K562 (cell line): ENCODE results near the gene GAD1. TPM values are rescaled to one million over a fixed set of nuclear protein-coding genes. Genes with fewer than 3 reads are reported as not detected.

Experiments used
- ARID2 ChIP-seq: fragments of 450-650 bp; IDR thresholded peaks from 2 replicates; pipeline ENCODE4 v1.6.1; 2017; ENCODE audit warnings: antibody characterized with exemption, mild to moderate bottlenecking
- BRD4 ChIP-seq: fragments of 200-600 bp; sonication (generic); IDR thresholded peaks from 2 replicates; pipeline ENCODE4 v1.6.1; 2017; ENCODE audit warnings: inconsistent platforms
- E4F1 ChIP-seq: fragments of 250-450 bp; sonication (Bioruptor Pico); IDR thresholded peaks from 2 replicates; pipeline ENCODE4 v1.5.0; 2021; ENCODE audit warnings: mild to moderate bottlenecking, borderline replicate concordance
- EGR1 ChIP-seq: fragments of 450-650 bp; conservative IDR thresholded peaks from 2 replicates; pipeline ENCODE4 v1.6.1; 2017; ENCODE audit warnings: mild to moderate bottlenecking
- EHMT2 ChIP-seq: fragments of 450-650 bp; IDR thresholded peaks from 2 replicates; pipeline ENCODE4 v1.6.1; 2018; ENCODE audit warnings: antibody characterized with exemption
- FOXO4 ChIP-seq: fragments of 450-650 bp; formaldehyde crosslinking; IDR thresholded peaks from 2 replicates; pipeline ENCODE4 v1.4.0; 2020; ENCODE audit warnings: mild to moderate bottlenecking, moderate library complexity
- KAT7 ChIP-seq: sonication (generic); formaldehyde crosslinking; IDR thresholded peaks from 2 replicates; pipeline ENCODE4 v1.8.0; 2022; ENCODE audit warnings: missing genetic modification reagents, mild to moderate bottlenecking, borderline replicate concordance
- KAT8 ChIP-seq: fragments of 450-650 bp; IDR thresholded peaks from 2 replicates; pipeline ENCODE4 v1.6.1; 2016; ENCODE audit warnings: low read depth, mild to moderate bottlenecking
- PCBP2 ChIP-seq: fragments of 200-400 bp; formaldehyde crosslinking; IDR thresholded peaks from 2 replicates; pipeline ENCODE4 v1.6.1; 2018; ENCODE audit warnings: low read length, low read depth, mild to moderate bottlenecking, moderate library complexity; ENCODE audit not compliant: poor library complexity, severe bottlenecking
- POU5F1 ChIP-seq: fragments of 150-350 bp; IDR thresholded peaks from 2 replicates; pipeline ENCODE4 v1.6.1; 2014; ENCODE audit warnings: borderline replicate concordance, low read length, low read depth, mild to moderate bottlenecking; ENCODE audit not compliant: partially characterized antibody
- REST ChIP-seq, 2 experiments: fragments of 450-650 bp; formaldehyde crosslinking in 1 of 2; IDR thresholded peaks; 2 replicates each; pipeline versions ENCODE4 v1.4.0 to v1.6.1; 2014 to 2020; ENCODE audit warnings: mild to moderate bottlenecking in 2 of 2, borderline replicate concordance in 1 of 2, low read depth in 1 of 2
- SMARCE1 ChIP-seq: fragments of 450-650 bp; IDR thresholded peaks from 2 replicates; pipeline ENCODE4 v1.7.1; 2016; ENCODE audit warnings: mild to moderate bottlenecking
- TAF7 ChIP-seq: fragments of 450-650 bp; IDR thresholded peaks from 2 replicates; pipeline ENCODE4 v1.6.1; 2016; ENCODE audit warnings: missing genetic modification characterization, missing compliant biosample characterization
- ZC3H11A ChIP-seq: IDR thresholded peaks from 2 replicates; pipeline ENCODE4 v1.6.1; 2012; ENCODE audit warnings: low read depth, low read length, improper control_type of control experiment
- ZNF764 ChIP-seq: fragments of 250-450 bp; sonication (Bioruptor Pico); IDR thresholded peaks from 2 replicates; pipeline ENCODE4 v1.4.0; 2020; ENCODE audit warnings: low read depth, mild to moderate bottlenecking, moderate library complexity
- ZNF79 ChIP-seq: fragments of 250-450 bp; sonication (Bioruptor Pico); IDR thresholded peaks from 2 replicates; pipeline ENCODE4 v1.4.0; 2020; ENCODE audit warnings: low read depth, mild to moderate bottlenecking, moderate library complexity
- polyA plus RNA-seq, 8 experiments: library from polyadenylated mRNA; depleted of rRNA in 4 of 8; stranded (reverse) in 5 of 8; unstranded in 3 of 8; fragments of >200 nt; fragmentation: Nextera tagmentation in 2 of 8; fragmentation: Illumina TruSeq in 1 of 8; extraction: Ambion mirVana in 2 of 8; extraction: Trizol in 1 of 8; gene quantifications; 2 replicates each; pipeline versions ENCODE4 v1.2.1 to v1.2.3, GENCODE V29; 2011 to 2014; ENCODE audit warnings: inconsistent platforms in 1 of 8, missing spikeins in 1 of 8
- total RNA-seq, 7 experiments: library from RNA; depleted of rRNA in 6 of 7; stranded (reverse); fragments of >200 nt in 6 of 7; fragmentation: Illumina TruSeq in 2 of 7; extraction: Trizol in 2 of 7; gene quantifications; 2 replicates each; pipeline versions ENCODE4 v1.2.1 to v1.2.3, GENCODE V29; 2011 to 2021; ENCODE audit warnings: low replicate concordance in 1 of 7

GAD1 gene
- total and polyA plus RNA-seq, 9 of the 15 experiments (the other 6 are each of a cell fraction or from before 2014, with no cell fraction given) = 2.7 to 29.1 (median 15.7) TPM

GRCh38 chr2:170770606-170771420, 45.9 kb upstream of the GAD1 start (continued):
- no peak for TF ChIP-seq REST (IDR thresholded peaks at IDR 0.05; ENCODE audit: borderline replicate concordance)
- peak; percentile 70; the same call in 1 of the 2 replicates for TF ChIP-seq REST (CRISPR knock-in tag; IDR thresholded peaks at IDR 0.05; ENCODE audit: low read depth)
- TF ChIP-seq SMARCE1 = peak; percentile 42; the same call in 1 of the 2 replicates
- TF ChIP-seq ZNF79 (CRISPR knock-in tag) = no peak
- peak; percentile 67 for TF ChIP-seq EGR1
- TF ChIP-seq PCBP2 = no peak
- no peak for TF ChIP-seq ARID2
- no peak for TF ChIP-seq KAT8
- peak; percentile 57; the same call in 1 of the 2 replicates for TF ChIP-seq ZC3H11A
- no peak for TF ChIP-seq ZNF764 (CRISPR knock-in tag)
- TF ChIP-seq POU5F1 = no peak
- no peak for TF ChIP-seq FOXO4 (CRISPR knock-in tag)
- TF ChIP-seq TAF7 (tag) = no peak
- TF ChIP-seq EHMT2 = no peak
- TF ChIP-seq E4F1 (CRISPR knock-in tag) = no peak
- TF ChIP-seq KAT7 (CRISPR knock-in tag) = peak; percentile 89; the same call in 1 of the 2 replicates
- no peak for TF ChIP-seq BRD4
